Fibroblast of gingiva (primary cell): ENCODE results near the gene CPPED1.
"Not testable (repeated sequence)": the region's sequence is repeated elsewhere in the genome, so short reads cannot be mapped to it uniquely, and the experiment has no call there.

Experiments used
- DNase-seq: peaks from one replicate; pipeline ENCODE4 v3.0.0-alpha.2; 2011; ENCODE audit warnings: low read depth

Gene CPPED1

GRCh38 chr16:12802048-12802447 lies 1.6 kb downstream of the CPPED1 start:
- DNase-seq: no peak

- peak; percentile 87 for DNase-seq
Observed at GRCh38 chr16:12801511-12802042, 2.1 kb downstream of the CPPED1 start.

- no peak for DNase-seq
Observed at GRCh38 chr16:12800817-12801216, 2.9 kb downstream of the CPPED1 start.

- not testable (repeated sequence) for DNase-seq
Observed at GRCh38 chr16:12799996-12800395, 3.7 kb downstream of the CPPED1 start.

- DNase-seq: no peak
Observed at GRCh38 chr16:12798846-12799245, 4.8 kb downstream of the CPPED1 start.

GRCh38 chr16:12798171-12798570 lies 5.5 kb downstream of the CPPED1 start:
- no peak for DNase-seq

GRCh38 chr16:12796498-12796897 lies 7.2 kb downstream of the CPPED1 start:
- no peak for DNase-seq

GRCh38 chr16:12794486-12795387 lies 8.9 kb downstream of the CPPED1 start:
- DNase-seq: no peak

- DNase-seq: no peak
Observed at GRCh38 chr16:12793865-12794240, 9.8 kb downstream of the CPPED1 start.

- no peak for DNase-seq
Observed at GRCh38 chr16:12793120-12793864, 10.4 kb downstream of the CPPED1 start.

- DNase-seq: not testable (repeated sequence)
Observed at GRCh38 chr16:12792528-12792927, 11.2 kb downstream of the CPPED1 start.

- DNase-seq: no peak
Observed at GRCh38 chr16:12791340-12791739, 12.3 kb downstream of the CPPED1 start.

GRCh38 chr16:12788758-12789157 lies 14.9 kb downstream of the CPPED1 start:
- no peak for DNase-seq

GRCh38 chr16:12786081-12786480 lies 17.6 kb downstream of the CPPED1 start:
- DNase-seq: no peak

GRCh38 chr16:12784076-12784475 lies 19.6 kb downstream of the CPPED1 start:
- peak; percentile 20 for DNase-seq

GRCh38 chr16:12781777-12782176 lies 21.9 kb downstream of the CPPED1 start:
- DNase-seq: no peak

- no peak for DNase-seq
Observed at GRCh38 chr16:12780467-12780866, 23.2 kb downstream of the CPPED1 start.

GRCh38 chr16:12778726-12779125 lies 25.0 kb downstream of the CPPED1 start:
- no peak for DNase-seq

- DNase-seq: no peak
Observed at GRCh38 chr16:12775656-12776236, 27.9 kb downstream of the CPPED1 start.

- DNase-seq: no peak
Observed at GRCh38 chr16:12773221-12773620, 30.5 kb downstream of the CPPED1 start.

GRCh38 chr16:12771341-12771798 lies 32.3 kb downstream of the CPPED1 start:
- DNase-seq: no peak

GRCh38 chr16:12769525-12769924 lies 34.2 kb downstream of the CPPED1 start:
- DNase-seq: no peak
